ENCODE data around the gene COLGALT1. TPM values are rescaled to one million over a fixed set of nuclear protein-coding genes. Genes with fewer than 3 reads are reported as not detected.

Gene COLGALT1
- total and polyA plus RNA-seq, 4 donors: 14.4 to 32.2 (median 22.5) TPM

- H3K9me3 ChIP-seq (ENCODE audit: control insufficient read depth in 4 of 4, low read length in 3 of 4): peaks cover 0 to 6% (median 3%) of the 10 kb centered on the region in 4 donors
- H3K4me1 ChIP-seq (ENCODE audit: control insufficient read depth in 4 of 4, insufficient read depth in 4 of 4, low read length in 3 of 4): no peaks in the 10 kb centered on the region
- DNase-seq (ENCODE audit: low spot score): no peak
- H3K36me3 ChIP-seq (ENCODE audit: control insufficient read depth in 4 of 4, insufficient read depth in 3 of 4, low read depth in 1 of 4, low read length in 3 of 4): no peaks in the 10 kb centered on the region
- no peak overlapping the region for H3K9ac ChIP-seq (ENCODE audit: low read depth in 1 of 2, low read length in 2 of 2)
- no peak for TF ChIP-seq RAD21 (IDR thresholded peaks at IDR 0.05)
- TF ChIP-seq GABPA (IDR thresholded peaks at IDR 0.05 in 1 of 2, conservative IDR thresholded peaks at IDR 0.05 in 1 of 2): no peak
- TF ChIP-seq TAF1 (conservative IDR thresholded peaks at IDR 0.05): no peak
- TF ChIP-seq NR2F2 (IDR thresholded peaks at IDR 0.05): no peak
- TF ChIP-seq RXRA (IDR thresholded peaks at IDR 0.05): no peak
- TF ChIP-seq EGR1 (IDR thresholded peaks at IDR 0.05; ENCODE audit: low read depth in 2 of 2): no peak
- TF ChIP-seq HNF4G (IDR thresholded peaks at IDR 0.05): no peak
- TF ChIP-seq SP1 (IDR thresholded peaks at IDR 0.05): no peak
- TF ChIP-seq FOXA2 (IDR thresholded peaks at IDR 0.05): no peak
- no peak for TF ChIP-seq ATF3 (IDR thresholded peaks at IDR 0.05)
- no peak for TF ChIP-seq JUND (IDR thresholded peaks at IDR 0.05)
- no peak overlapping the region for H3K4me3 ChIP-seq (ENCODE audit: low read depth in 1 of 3, low read length in 3 of 3)
- no peak overlapping the region for H3K27ac ChIP-seq (ENCODE audit: low read depth in 1 of 2, low read length in 2 of 2)
- H3K27me3 ChIP-seq (ENCODE audit: control insufficient read depth in 4 of 4, insufficient read depth in 4 of 4, low read length in 3 of 4): peaks cover 0 to 5% (median 0%) of the 10 kb centered on the region in 4 donors
- WGBS: 75% methylated on average over 8 of the region's 8 CpGs
These were observed 25.9 kb upstream of the COLGALT1 start for GRCh38 chr19:17529239-17530158.

- no peak overlapping the region for H3K9ac ChIP-seq (ENCODE audit: low read depth in 1 of 2, low read length in 2 of 2)
- H3K9me3 ChIP-seq (ENCODE audit: control insufficient read depth in 4 of 4, low read length in 3 of 4): peaks cover 0 to 6% (median 2%) of the 10 kb centered on the region in 4 donors
- no peak for DNase-seq (ENCODE audit: low spot score)
- peaks cover 0 to 5% (median 0%) of the 10 kb centered on the region in 4 donors for H3K27me3 ChIP-seq (ENCODE audit: control insufficient read depth in 4 of 4, insufficient read depth in 4 of 4, low read length in 3 of 4)
- WGBS: 18% methylated on average over 8 of the region's 8 CpGs
- TF ChIP-seq, protein P1, sequence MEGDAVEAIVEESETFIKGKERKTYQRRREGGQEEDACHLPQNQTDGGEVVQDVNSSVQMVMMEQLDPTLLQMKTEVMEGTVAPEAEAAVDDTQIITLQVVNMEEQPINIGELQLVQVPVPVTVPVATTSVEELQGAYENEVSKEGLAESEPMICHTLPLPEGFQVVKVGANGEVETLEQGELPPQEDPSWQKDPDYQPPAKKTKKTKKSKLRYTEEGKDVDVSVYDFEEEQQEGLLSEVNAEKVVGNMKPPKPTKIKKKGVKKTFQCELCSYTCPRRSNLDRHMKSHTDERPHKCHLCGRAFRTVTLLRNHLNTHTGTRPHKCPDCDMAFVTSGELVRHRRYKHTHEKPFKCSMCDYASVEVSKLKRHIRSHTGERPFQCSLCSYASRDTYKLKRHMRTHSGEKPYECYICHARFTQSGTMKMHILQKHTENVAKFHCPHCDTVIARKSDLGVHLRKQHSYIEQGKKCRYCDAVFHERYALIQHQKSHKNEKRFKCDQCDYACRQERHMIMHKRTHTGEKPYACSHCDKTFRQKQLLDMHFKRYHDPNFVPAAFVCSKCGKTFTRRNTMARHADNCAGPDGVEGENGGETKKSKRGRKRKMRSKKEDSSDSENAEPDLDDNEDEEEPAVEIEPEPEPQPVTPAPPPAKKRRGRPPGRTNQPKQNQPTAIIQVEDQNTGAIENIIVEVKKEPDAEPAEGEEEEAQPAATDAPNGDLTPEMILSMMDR (IDR thresholded peaks at IDR 0.05; ENCODE audit: low read depth, low read length, missing input control): no peak
- TF ChIP-seq HNF4A (conservative IDR thresholded peaks at IDR 0.05) (no peak), FOXA2 (IDR thresholded peaks at IDR 0.05) (no peak), HNF4G (IDR thresholded peaks at IDR 0.05) (no peak), REST (IDR thresholded peaks at IDR 0.05) (no peak), JUND (IDR thresholded peaks at IDR 0.05) (no peak), SP1 (IDR thresholded peaks at IDR 0.05) (no peak), ATF3 (IDR thresholded peaks at IDR 0.05) (no peak), NR2F2 (IDR thresholded peaks at IDR 0.05) (no peak)
- H3K27ac ChIP-seq (ENCODE audit: low read depth in 1 of 2, low read length in 2 of 2): no peak overlapping the region
- H3K4me1 ChIP-seq (ENCODE audit: control insufficient read depth in 4 of 4, insufficient read depth in 4 of 4, low read length in 3 of 4): no peaks in the 10 kb centered on the region
- no peak overlapping the region for H3K4me3 ChIP-seq (ENCODE audit: low read depth in 1 of 3, low read length in 3 of 3)
- H3K36me3 ChIP-seq (ENCODE audit: control insufficient read depth in 4 of 4, insufficient read depth in 3 of 4, low read depth in 1 of 4, low read length in 3 of 4): no peaks in the 10 kb centered on the region
These were observed 24.9 kb upstream of the COLGALT1 start for GRCh38 chr19:17530586-17530985.
